Immature natural killer cell (primary cell): ENCODE results near the gene RHEX. TPM values are rescaled to one million over a fixed set of nuclear protein-coding genes. Genes with fewer than 3 reads are reported as not detected.
"Not testable (repeated sequence)": the region's sequence is repeated elsewhere in the genome, so short reads cannot be mapped to it uniquely, and the experiment has no call there.

ENCODE experiments used
- DNase-seq, 3 donors: peaks; one replicate each; pipeline ENCODE4 v3.0.0; 2022; ENCODE audit warnings: mixed read lengths in 1 of 3
- H3K27ac Mint-ChIP-seq, 6 donors: one replicate each; pipeline ENCODE4 v1.8.0; 2020; ENCODE audit warnings: mixed read lengths in 6 of 6, mild to moderate bottlenecking in 5 of 6, inconsistent platforms in 4 of 6, moderate library complexity in 3 of 6
- H3K27me3 Mint-ChIP-seq, 3 donors: one replicate each; pipeline ENCODE4 v1.8.0; 2020 to 2021; ENCODE audit warnings: low read depth in 3 of 3, mild to moderate bottlenecking in 3 of 3, mixed read lengths in 3 of 3, moderate library complexity in 3 of 3, inconsistent platforms in 1 of 3
- H3K36me3 Mint-ChIP-seq, 3 donors: one replicate each; pipeline ENCODE4 v1.8.0; 2020; ENCODE audit warnings: mixed read lengths in 3 of 3, inconsistent platforms in 2 of 3, mild to moderate bottlenecking in 2 of 3
- H3K4me1 Mint-ChIP-seq, 2 donors: one replicate each; pipeline ENCODE4 v1.8.0; 2020; ENCODE audit warnings: inconsistent platforms in 2 of 2, mild to moderate bottlenecking in 2 of 2, mixed read lengths in 2 of 2, moderate library complexity in 1 of 2
- H3K4me3 Mint-ChIP-seq, 5 donors: one replicate each; pipeline ENCODE4 v1.8.0; 2020; ENCODE audit warnings: mild to moderate bottlenecking in 5 of 5, mixed read lengths in 5 of 5, inconsistent platforms in 3 of 5, moderate library complexity in 3 of 5
- H3K9me3 Mint-ChIP-seq, 6 donors: one replicate each; pipeline ENCODE4 v1.8.0; 2020; ENCODE audit warnings: mild to moderate bottlenecking in 6 of 6, mixed read lengths in 6 of 6, inconsistent platforms in 4 of 6, moderate library complexity in 3 of 6
- polyA plus RNA-seq, 3 donors: library from polyadenylated mRNA; unstranded; fragments of 300-500 nt; fragmentation: Illumina TruSeq; gene quantifications; one replicate each; pipeline ENCODE4 v1.2.3, GENCODE V29; 2021

Gene RHEX, protein sequence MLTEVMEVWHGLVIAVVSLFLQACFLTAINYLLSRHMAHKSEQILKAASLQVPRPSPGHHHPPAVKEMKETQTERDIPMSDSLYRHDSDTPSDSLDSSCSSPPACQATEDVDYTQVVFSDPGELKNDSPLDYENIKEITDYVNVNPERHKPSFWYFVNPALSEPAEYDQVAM
- 1 to 10 TPM in 1 of 3 donors, not detected in 2; 1.0 TPM for polyA plus RNA-seq

DNA sequence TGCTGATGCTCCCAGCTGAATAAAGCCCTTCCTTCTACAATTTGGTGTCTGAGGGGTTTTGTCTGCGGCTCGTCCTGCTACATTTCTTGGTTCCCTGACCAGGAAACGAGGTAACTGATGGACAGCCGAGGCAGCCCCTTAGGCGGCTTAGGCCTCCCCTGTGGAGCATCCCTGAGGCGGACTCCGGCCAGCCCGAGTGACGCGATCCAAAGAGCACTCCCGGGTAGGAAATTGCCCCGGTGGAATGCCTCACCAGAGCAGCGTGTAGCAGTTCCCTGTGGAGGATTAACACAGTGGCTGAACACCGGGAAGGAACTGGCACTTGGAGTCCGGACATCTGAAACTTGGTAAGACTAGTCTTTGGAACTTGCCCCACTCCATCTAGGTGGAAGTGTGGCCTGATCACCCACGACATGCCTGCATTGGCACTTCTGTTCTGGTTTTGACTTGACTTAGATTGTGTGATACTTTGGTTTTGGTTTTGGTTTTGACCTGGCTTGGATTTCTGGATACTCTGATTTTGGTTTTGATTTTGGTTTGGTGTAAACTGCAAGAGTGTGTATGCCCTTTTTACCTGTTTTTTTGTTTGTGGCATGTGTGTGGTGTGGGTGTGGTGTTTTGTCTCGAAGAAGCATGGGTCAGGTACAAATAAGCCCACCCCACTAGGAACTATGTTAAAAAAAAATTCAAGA lies at the start of gene RHEX:
Gene RHEX, plus strand, starts transcription at position 255 of the 692 bp plus-strand sequence. CDS start 44,656 bp downstream, outside the sequence.
- H3K4me3 Mint-ChIP-seq, H3K27ac Mint-ChIP-seq, H3K27me3 Mint-ChIP-seq, H3K4me1 Mint-ChIP-seq, H3K9me3 Mint-ChIP-seq, H3K36me3 Mint-ChIP-seq: not testable (repeated sequence)
- DNase-seq: peak in 2 of 3 donors; percentile 7 to 11

DNA sequence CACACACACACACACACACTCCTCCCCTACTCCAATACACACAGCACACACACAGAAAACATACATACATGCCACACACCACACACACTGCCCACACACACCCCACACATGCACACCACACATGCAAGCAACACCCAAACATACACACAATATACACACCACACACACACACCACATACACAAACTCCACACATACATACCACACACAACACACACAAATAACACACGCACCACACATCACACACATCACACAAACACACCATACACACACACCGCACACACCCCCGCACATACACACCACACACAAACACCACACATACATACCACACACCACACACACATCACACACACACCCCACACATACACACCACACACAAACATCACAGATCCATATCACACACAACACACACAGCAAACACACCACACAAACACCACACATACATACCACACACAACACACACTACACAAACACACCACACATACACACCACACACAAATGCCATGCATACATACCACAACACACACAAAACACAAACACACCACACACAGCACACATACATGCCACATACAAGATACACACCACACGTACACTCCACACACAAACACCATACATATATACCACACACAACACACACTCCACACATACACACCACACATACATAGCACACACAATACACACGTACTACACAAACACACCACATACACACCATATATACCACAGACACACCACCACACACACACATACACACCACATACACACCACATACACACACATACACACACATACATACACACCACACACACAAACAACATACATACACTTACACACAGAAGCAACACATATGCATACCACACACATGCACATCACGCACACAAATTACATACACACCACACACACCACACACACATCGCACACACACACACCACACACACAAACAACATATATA lies 48.8 kb upstream of the RHEX start:
- Mint-ChIP-seq H3K27ac (peak overlapping the region in 1 of 6 donors; percentile 37), H3K27me3 (no peaks in the 10 kb centered on the region), H3K9me3 (no peaks in the 10 kb centered on the region), H3K36me3 (no peaks in the 10 kb centered on the region), H3K4me3 (no peak overlapping the region), H3K4me1 (no peaks in the 10 kb centered on the region)
- DNase-seq: no peak

DNA sequence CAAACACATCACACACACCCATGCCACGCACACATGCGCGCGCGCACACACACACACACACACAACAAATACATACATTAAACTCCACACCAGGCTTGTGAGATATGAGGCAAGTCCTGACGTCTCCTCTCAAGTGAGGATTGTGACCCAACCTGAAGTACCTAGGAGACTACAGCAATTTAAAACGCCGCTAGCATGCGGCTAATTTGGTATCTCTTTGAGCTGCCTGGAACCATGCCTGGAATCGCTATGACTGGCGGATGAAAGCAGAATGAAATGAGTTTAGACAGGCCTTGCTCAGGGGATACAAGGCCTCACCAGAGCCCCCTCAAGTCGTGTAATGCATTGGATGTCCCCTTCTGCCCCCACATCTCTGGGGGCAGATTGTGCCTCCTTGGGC lies 48.1 kb upstream of the RHEX start:
- Mint-ChIP-seq H3K36me3 (no peaks in the 10 kb centered on the region), H3K4me1 (no peaks in the 10 kb centered on the region), H3K9me3 (no peaks in the 10 kb centered on the region), H3K4me3 (no peak overlapping the region), H3K27me3 (no peaks in the 10 kb centered on the region), H3K27ac (no peak overlapping the region)
- no peak for DNase-seq

DNA sequence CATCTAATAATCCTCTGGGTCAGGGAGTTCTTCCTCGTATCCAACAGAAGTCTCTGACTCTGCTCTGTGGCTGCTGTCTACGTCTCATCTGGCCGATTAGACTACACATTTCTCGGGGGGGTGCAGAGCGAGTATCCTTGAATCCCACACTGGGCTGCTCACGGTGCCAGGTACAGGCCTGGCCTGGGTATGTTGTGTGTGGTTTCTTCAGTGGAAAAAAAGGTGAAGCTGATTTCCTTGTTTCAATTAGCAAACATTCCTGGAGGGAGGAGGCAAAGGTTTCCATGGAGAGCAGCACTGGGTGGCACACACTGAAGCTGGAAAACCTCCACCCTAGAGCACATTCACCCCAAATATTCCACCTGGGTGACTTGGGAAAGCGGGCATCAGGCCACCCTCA lies 47.7 kb upstream of the RHEX start:
- no peak for DNase-seq
- no peaks in the 10 kb centered on the region for H3K4me1 Mint-ChIP-seq
- no peak overlapping the region for H3K4me3 Mint-ChIP-seq
- no peak overlapping the region for H3K27ac Mint-ChIP-seq
- H3K9me3 Mint-ChIP-seq: no peaks in the 10 kb centered on the region
- H3K27me3 Mint-ChIP-seq: no peaks in the 10 kb centered on the region
- no peaks in the 10 kb centered on the region for H3K36me3 Mint-ChIP-seq

DNA sequence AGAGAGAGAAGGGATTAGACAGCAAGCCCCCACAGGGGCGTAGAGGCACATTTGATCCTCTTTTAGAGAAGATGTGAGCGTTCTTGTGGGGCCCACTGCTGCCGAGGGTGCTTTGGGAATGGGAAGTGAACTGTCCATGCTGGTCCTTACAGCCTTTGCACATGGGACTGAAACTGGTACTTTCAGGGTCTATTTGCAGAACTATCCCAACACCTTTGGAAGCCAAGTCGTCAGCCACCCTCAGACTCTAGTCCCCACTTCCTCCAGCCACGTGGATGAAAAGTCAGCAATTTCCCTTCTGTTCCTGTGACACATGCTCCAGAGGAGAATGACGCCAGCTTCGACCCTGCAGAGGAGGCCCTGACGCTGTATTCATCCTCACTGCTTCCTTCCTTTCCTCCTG lies 47.2 kb upstream of the RHEX start:
- Mint-ChIP-seq H3K27me3 (peaks cover 0 to 1% (median 0%) of the 10 kb centered on the region in 3 donors), H3K27ac (peak overlapping the region in 1 of 6 donors; percentile 2), H3K9me3 (no peaks in the 10 kb centered on the region), H3K36me3 (no peaks in the 10 kb centered on the region), H3K4me1 (no peaks in the 10 kb centered on the region), H3K4me3 (no peak overlapping the region)
- no peak for DNase-seq

DNA sequence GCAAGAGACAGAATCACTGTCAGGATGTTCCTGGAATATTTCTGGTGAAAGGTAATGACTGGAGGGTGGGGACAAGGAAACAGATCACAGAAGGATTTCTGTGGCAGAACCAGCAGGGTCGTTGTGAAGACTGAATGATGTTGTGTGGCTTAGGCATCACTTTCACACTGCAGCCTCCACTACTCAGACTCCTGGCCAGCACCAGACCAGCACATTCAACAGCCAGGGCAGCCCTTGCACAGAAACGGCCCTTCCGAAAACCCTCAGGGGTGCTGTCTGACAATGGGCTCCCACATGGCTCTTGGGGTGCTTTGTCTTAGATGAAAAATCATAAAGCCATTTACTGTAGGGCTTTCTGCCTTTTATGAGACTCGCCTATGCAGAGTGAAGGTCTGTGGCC lies 46.0 kb upstream of the RHEX start:
- Mint-ChIP-seq H3K9me3 (no peaks in the 10 kb centered on the region), H3K4me3 (no peak overlapping the region), H3K27ac (no peak overlapping the region), H3K27me3 (peaks cover 0 to 3% (median 0%) of the 10 kb centered on the region in 3 donors), H3K4me1 (peaks cover 3 to 4% of the 10 kb centered on the region in 2 donors), H3K36me3 (no peaks in the 10 kb centered on the region)
- no peak for DNase-seq

DNA sequence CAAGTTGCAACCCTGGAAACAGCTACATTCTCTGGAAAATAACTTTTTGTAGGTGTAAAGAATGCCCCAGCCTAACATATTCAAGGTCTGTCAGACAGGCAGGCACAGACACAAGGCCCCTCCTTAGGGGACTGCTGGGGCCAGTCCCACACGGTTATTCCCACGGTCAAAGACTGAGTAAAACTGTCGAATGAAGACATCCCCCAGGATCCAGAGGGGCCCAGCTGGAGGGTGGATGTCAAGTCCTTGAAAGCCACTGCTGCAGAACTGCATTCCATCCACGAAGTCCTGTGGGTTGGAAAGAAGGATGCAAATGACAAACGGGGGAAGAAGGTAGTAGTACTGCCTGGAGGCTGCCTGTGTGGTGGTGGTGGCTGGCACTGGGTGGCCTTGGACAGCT lies 42.9 kb upstream of the RHEX start:
- no peak overlapping the region for H3K27ac Mint-ChIP-seq
- no peak overlapping the region for H3K4me3 Mint-ChIP-seq
- H3K36me3 Mint-ChIP-seq: no peaks in the 10 kb centered on the region
- no peak for DNase-seq
- H3K9me3 Mint-ChIP-seq: no peaks in the 10 kb centered on the region
- H3K4me1 Mint-ChIP-seq: peaks cover 19 to 22% of the 10 kb centered on the region in 2 donors
- peaks cover 0 to 4% (median 2%) of the 10 kb centered on the region in 3 donors for H3K27me3 Mint-ChIP-seq

DNA sequence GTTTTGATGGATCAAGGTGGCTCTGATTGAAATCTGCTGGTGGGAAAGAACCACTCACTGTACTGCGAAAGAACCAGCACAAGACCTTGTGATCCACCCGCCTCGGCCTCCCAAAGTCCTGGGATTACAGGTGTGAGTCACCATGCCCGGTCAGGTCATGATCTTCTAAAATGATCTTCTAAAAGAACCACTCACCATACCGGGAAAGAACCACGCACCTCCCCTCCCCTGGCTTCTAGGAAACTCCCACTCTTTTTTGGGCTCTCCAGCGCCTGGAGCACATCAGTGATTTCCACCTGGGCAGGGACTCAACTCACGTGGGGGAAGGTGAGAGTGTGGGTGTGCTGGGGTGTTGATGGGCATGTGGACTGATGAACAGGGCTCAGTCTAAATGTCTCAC lies 41.9 kb upstream of the RHEX start:
- no peak for DNase-seq
- Mint-ChIP-seq H3K9me3 (no peaks in the 10 kb centered on the region), H3K4me1 (peaks cover 19 to 22% of the 10 kb centered on the region in 2 donors), H3K4me3 (no peak overlapping the region), H3K27ac (no peak overlapping the region), H3K36me3 (no peaks in the 10 kb centered on the region), H3K27me3 (peaks cover 0 to 4% (median 2%) of the 10 kb centered on the region in 3 donors)

DNA sequence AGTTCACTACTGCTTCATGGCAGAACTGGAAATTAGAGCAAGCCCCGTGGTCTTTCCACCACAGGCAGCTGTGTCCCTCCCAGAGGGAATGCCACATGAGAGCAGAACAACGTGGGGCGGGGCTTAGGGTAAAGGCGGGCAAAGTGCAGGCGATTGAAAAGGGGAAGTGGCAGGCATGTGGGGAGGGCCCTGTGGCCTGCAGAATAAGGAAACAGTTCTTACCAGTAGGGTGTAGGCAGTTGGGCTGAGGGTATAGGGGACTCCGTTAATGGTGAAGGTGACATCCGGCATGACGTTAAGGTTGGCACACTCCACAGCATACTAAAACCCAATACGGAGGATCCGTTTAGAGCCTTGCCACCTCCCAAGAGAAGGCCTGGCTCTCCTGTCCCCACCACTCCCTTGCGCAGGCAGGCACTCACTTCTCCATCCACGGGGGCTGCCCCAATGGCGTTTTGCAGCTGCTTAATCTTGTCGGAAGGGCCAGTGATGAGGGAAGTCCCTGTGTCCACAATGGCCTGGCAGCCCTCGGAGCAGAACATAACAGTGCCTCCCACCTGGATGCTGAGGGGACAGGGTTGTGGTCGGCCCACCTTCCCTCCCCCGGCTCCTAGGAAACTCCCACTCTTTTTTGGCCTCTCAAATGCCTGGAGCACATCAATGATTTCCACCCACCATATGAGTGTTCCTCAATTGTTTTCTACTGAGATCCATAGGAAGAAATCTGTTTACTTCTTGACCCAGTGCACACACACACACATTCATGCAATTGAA lies 40.7 kb upstream of the RHEX start:
- Mint-ChIP-seq H3K4me3 (peak overlapping the region in 3 of 5 donors; percentile 2 to 73 (median 72)), H3K27ac (peak overlapping the region in 1 of 6 donors; percentile 2), H3K9me3 (no peaks in the 10 kb centered on the region), H3K36me3 (no peaks in the 10 kb centered on the region), H3K27me3 (peaks cover 0 to 4% (median 2%) of the 10 kb centered on the region in 3 donors), H3K4me1 (peaks cover 19 to 22% of the 10 kb centered on the region in 2 donors)
- peak; percentile 22 to 28 (median 28) for DNase-seq

DNA sequence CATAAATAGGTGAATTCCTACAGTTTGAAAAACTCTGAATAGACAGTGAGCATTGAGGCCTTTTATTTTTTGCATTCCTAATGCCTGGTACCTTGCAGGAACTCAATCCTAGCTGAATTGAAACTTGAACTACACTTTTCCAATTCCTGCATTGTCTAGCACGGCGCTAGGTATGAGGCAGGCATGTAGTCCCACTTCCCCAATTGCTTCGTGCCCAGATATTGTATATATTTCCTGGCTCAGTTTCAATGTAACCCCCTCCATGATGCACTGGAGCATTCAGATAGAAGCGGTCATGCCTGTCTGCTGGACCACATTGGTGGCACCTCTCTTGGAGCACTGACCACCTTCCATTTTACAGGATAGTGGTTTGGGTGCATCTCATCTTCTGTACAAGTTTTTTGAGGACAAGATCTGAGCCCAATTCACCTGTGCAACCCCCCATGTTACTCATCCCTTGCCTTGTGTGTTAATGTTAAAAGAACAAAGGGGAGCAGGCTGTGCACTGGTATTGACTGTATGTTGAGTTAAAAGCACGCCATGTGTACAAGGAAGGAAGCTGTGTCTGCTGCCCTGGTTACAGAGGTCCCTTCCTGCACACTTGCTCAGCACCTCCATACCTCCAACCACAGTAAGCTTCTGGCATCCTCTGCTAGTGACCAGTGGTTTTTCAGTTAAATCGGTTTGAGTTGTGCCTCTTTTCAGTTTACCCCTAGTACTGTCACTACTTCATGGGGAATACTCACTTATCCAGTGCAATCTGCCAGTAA lies 39.8 kb upstream of the RHEX start:
- Mint-ChIP-seq H3K4me3 (peak overlapping the region in 1 of 5 donors; percentile 15), H3K27ac (no peak overlapping the region), H3K4me1 (peaks cover 19 to 22% of the 10 kb centered on the region in 2 donors), H3K27me3 (peaks cover 0 to 4% (median 2%) of the 10 kb centered on the region in 3 donors), H3K9me3 (no peaks in the 10 kb centered on the region), H3K36me3 (no peaks in the 10 kb centered on the region)
- DNase-seq: no peak

DNA sequence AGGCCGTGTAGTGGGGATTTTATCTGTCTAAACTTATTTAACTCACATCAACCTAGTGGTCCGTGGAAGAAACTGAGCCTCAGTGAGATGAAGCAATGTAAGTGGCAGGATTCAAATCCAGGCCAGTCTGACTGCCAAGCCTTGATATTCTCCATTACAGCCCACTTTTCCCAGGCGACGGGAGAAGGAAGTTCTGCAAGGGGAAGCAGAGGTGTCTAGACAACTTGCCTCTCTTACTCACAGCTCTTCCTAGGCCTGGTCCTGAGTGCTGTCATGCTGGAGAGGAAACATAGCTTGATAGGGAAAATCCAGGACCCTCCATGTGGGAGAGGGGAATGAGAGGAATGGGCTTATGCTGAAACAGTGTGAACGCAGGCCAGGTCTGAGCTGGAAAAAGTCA lies 38.4 kb upstream of the RHEX start:
- no peaks in the 10 kb centered on the region for H3K9me3 Mint-ChIP-seq
- peaks cover 0 to 5% (median 2%) of the 10 kb centered on the region in 3 donors for H3K27me3 Mint-ChIP-seq
- H3K36me3 Mint-ChIP-seq: no peaks in the 10 kb centered on the region
- no peak for DNase-seq
- H3K27ac Mint-ChIP-seq: no peak overlapping the region
- H3K4me1 Mint-ChIP-seq: peaks cover 19 to 22% of the 10 kb centered on the region in 2 donors
- no peak overlapping the region for H3K4me3 Mint-ChIP-seq

DNA sequence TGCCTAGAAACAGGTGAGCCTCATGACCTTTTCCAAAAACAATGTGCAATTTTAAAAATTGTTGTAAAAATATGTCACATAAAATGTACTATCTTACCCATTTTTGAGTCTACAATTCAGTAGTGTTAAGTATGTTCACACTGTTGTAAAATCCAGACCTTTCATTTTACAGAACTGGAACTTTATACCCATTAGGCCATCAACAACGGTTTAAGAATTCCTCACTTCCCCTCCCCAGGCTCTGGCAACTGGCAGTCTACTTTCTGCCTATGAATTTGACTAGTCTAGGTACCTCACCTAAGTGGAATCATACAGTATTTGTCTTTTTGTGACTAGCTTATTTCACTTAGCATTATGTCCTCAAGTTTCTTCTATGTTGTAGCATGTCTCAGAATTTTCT lies 37.9 kb upstream of the RHEX start:
- H3K27me3 Mint-ChIP-seq: peaks cover 0 to 5% (median 2%) of the 10 kb centered on the region in 3 donors
- no peaks in the 10 kb centered on the region for H3K9me3 Mint-ChIP-seq
- H3K4me1 Mint-ChIP-seq: peaks cover 19 to 22% of the 10 kb centered on the region in 2 donors
- DNase-seq: no peak
- H3K27ac Mint-ChIP-seq: no peak overlapping the region
- H3K4me3 Mint-ChIP-seq: no peak overlapping the region
- no peaks in the 10 kb centered on the region for H3K36me3 Mint-ChIP-seq
